Keratinocyte (primary cell): Measurements from ENCODE around the gene FRAT2.

Source experiments
- EZH2 ChIP-seq: IDR thresholded peaks from one replicate; pipeline ENCODE4 v1.6.1; 2012; ENCODE audit warnings: inconsistent platforms, mild to moderate bottlenecking, low read length, moderate library complexity
- TF ChIP-seq, protein P1 (sequence below), 3 experiments: IDR thresholded peaks in 1 of 3; conservative IDR thresholded peaks in 1 of 3; optimal IDR thresholded peaks in 1 of 3; 2 replicates in 2 of 3; 3 replicates in 1 of 3; pipeline versions ENCODE3 to v1.5.1; 2011; ENCODE audit warnings: low read length in 3 of 3, mild to moderate bottlenecking in 3 of 3, moderate library complexity in 2 of 3, control low read depth in 1 of 3, inconsistent platforms in 1 of 3; ENCODE audit not compliant: insufficient read depth in 2 of 3; ENCODE audit errors: extremely low read depth in 1 of 3

DNA sequence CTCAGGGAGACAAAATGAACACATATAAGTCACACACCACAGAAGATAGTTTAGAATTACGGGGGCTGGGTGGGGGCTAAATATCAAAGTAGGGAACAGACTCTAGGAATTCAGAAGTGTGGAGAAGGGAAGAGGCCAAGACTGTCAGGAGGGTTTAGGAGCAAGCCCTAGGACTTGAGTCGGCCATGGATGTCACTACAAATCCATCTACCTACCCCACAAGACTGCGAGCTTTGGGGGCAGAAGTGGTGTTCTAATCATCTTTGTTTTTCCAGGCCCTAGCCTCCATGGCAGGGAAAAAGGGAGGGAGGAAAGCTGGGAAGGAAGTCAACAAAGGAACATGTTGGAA lies 36.3 kb downstream of the FRAT2 start:
- TF ChIP-seq, protein P1, sequence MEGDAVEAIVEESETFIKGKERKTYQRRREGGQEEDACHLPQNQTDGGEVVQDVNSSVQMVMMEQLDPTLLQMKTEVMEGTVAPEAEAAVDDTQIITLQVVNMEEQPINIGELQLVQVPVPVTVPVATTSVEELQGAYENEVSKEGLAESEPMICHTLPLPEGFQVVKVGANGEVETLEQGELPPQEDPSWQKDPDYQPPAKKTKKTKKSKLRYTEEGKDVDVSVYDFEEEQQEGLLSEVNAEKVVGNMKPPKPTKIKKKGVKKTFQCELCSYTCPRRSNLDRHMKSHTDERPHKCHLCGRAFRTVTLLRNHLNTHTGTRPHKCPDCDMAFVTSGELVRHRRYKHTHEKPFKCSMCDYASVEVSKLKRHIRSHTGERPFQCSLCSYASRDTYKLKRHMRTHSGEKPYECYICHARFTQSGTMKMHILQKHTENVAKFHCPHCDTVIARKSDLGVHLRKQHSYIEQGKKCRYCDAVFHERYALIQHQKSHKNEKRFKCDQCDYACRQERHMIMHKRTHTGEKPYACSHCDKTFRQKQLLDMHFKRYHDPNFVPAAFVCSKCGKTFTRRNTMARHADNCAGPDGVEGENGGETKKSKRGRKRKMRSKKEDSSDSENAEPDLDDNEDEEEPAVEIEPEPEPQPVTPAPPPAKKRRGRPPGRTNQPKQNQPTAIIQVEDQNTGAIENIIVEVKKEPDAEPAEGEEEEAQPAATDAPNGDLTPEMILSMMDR (optimal IDR thresholded peaks at IDR 0.05 in 1 of 3, IDR thresholded peaks at IDR 0.05 in 1 of 3, conservative IDR thresholded peaks at IDR 0.05 in 1 of 3; ENCODE audit: extremely low read depth in 1 of 3, insufficient read depth in 2 of 3, low read length in 3 of 3) = no peak
- TF ChIP-seq EZH2 = no peak
